Renal pelvis (tissue), 4 donors: Measurements from ENCODE around the gene GALNT11. TPM values are rescaled to one million over a fixed set of nuclear protein-coding genes. Genes with fewer than 3 reads are reported as not detected.
"Not testable (repeated sequence)": the region's sequence is repeated elsewhere in the genome, so short reads cannot be mapped to it uniquely, and the experiment has no call there.

ENCODE experiments used
- DNase-seq: peaks from one replicate; pipeline ENCODE4 v3.0.0-alpha.2; 2013
- polyA plus RNA-seq, 3 donors: library from polyadenylated mRNA; unstranded; fragments of 120-200 nt; gene quantifications; one replicate each; pipeline ENCODE4 v1.2.1, GENCODE V29; 2013; ENCODE audit not compliant: insufficient read length in 3 of 3

The GALNT11 gene
- polyA plus RNA-seq, 3 donors, result 109 to 126 (median 121) TPM

GRCh38 chr7:152065800-152066344, 40.4 kb downstream of the GALNT11 start:
- DNase-seq, result not testable (repeated sequence)

DNA sequence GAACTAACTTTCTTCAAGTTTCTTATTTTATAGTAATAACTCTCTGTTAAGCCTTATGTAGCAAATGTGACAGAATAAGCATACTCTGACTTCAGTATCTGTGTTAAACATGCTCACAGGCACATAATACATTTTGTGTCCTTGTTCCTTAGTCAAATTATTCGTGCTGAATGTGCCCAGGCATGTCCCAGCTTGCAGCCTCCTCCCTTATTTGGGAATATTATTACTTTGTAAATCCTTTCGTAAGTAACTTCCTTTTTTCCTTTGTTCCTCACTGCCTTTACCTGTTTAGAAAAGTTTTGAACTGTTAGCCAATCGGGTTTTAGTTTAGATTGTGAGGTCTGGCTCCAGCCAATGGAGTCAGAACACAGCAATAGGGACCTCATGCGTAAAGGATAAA, 46.9 kb downstream of the GALNT11 start:
- no peak for DNase-seq

DNA sequence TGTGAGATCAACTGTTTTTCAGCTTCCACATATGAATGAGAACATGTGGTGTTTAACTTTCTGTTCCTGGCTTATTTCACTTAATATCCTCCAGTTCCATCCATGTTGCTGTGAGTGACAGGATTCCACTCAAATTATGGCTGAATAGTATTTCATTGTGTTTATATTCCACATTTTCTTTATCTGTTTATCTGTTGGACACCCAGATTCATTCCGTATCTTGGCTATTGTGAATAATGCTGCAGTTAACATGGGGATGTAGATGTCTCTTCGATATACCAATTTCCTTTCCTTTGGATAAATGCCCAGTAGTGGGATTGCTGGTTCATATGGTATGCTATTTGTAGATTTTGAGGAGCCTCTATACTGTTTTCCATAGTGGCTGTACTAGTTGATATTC, 47.9 kb downstream of the GALNT11 start:
- no peak for DNase-seq

- DNase-seq, result no peak
Observed at GRCh38 chr7:152074673-152075072, 49.2 kb downstream of the GALNT11 start.

- not testable (repeated sequence) for DNase-seq
Observed at GRCh38 chr7:152075379-152075778, 49.9 kb downstream of the GALNT11 start.

DNA sequence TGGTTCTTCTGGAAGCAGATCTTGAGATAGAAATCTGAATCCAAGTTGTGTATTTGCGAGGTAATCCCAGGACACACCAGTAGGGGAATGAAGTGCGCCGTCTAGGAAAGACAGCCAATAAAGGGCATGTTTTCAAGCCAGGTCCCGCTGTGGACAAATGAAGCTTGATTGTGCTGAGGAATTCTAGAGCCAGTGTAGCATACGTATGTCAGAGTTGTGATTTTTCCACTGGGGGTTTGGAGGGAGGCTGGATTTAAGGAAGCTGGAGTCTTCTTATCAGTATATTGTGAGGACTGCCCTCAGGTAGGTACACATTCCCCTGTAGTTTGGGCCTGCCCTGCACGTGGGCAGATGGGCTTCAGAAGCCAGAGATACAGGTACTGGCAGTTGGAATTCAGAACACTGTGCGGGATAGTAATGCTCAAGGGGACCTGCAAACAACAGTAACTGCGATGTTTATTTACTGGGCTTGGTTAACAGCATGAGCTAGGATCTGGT, 50.9 kb downstream of the GALNT11 start:
- DNase-seq, result no peak

DNA sequence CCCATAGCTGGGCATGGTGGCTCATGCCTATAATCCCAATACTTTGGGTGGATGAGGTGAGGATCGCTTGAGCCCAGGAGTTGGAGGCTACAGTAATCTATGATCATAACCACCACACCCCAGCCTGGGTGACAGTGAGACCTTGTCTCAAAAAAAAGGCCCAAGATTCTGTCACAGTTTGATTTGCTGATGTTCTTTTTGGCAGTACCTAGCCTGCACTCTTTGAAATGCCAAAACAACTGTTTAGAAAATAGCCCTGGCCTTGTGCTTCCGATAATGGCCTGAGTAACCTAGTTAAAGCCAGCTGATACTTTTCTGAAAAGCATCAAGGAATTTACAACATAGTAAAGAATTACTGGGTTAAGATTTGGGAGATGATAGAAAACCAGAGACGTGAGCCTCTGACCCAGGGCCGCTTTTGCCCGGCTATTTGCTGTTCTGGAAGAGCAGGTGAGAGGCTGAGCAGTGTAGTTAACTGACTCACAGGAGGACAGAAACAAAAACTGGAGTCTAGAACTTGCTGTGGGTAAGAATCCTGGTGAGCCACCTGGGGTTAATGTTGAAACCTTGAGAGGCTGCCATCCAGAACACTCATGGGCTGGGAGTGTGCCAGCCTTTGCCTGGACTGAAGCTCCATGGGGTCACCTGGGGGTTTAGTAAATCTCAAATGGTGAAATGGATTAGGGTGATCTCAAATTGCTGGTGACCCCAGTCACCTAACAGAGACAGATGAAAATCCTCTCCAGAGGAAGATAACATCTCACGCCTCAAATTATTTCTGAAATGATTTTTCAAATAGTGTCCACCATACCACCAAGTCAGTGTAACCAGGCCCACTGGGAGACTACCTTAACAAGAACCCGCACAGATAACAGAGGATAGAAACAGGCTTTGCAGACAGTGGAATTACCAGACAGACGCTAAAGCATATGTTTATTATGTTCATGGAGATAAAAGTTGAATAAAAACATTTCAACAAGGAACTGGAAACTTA, 51.8 kb downstream of the GALNT11 start:
- DNase-seq, result no peak

DNA sequence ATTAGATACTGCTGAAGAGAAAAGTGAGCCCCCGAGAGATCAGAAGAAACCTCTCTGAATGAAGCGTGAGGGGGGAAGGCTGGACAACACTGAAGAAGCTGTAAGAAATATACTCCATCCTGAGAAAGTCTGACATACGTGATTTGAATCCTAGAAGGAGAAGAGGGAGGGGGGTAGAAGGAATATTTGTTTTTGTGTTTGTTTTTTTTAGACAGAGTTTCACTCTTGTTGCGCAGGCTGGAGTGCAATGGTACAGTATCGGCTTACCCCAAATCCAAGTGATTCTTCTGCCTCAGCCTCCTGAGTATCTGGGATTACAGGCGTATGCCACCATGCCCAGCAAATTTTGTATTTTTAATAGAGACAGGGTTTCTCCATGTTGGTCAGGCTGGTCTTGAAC, 52.6 kb downstream of the GALNT11 start:
- DNase-seq, result no peak

DNA sequence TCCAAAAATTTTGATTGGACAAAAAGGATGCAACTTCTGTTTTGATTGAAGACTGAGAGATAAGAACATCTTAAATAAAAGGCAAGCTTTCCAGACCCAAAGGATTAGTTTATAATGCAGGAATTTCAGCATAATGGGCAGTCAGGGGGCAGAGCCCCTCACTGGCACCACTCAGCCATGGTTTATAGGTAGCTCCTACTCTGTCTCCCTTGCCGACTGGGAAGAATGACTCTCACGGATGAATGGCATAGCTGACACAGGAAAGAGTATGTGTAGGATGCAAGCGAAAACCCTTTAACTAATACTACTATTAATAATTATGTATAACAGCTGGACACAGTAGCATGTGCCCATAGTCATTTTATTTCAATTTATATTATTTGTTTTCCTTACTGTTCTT, 53.3 kb downstream of the GALNT11 start:
- DNase-seq, result no peak

GRCh38 chr7:152081088-152081487, 55.6 kb downstream of the GALNT11 start:
- DNase-seq, result peak; percentile 48

DNA sequence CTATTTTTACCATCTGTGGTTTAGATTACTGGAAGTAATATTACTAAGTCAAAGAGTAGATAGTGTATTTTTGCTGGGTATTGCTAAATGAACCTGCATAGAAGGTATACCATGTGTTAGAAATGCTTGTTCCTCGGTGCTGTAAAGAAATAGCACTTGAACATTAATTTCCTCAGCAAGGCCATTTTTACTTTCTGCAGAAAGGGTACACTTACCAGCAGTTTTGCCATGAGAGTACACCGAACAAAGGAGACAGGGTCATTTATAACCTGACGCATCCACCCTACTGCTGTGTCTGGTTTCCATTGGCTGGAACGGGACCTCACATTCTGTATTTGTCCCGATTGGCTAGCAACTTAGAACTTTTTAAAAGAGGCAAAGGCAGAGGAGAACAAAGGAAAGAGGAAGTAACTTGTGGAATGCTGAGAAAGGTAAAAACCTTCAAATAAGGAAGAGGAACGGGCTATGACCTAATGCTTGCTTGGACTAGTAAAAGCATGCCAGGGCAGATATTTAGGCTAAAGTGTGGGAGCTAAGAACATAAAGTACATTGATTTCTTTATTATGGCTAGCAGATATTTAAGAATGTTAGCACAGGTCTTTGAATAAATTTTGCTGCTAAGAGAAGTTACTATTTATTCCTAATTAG, 56.7 kb downstream of the GALNT11 start:
- DNase-seq, result not testable (repeated sequence)

DNA sequence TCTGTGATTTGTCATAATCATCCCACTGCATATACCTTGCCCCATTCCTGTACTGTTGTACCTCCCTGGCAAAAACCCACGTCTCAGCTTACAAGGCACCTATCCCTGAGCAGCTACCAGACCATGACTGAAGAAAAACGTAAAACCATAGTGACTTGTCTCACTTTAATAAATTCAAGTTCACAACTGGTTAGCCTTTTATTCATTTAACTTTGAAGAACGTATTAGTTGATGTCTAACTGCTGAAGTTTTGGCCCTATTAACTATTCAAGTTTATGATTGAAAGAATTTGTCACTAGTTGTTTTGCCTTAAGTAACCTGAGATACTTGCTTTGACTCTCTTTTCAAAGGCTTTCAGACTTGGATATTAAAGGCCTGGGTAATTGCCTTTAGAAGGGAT, 59.7 kb downstream of the GALNT11 start:
- peak; percentile 54 for DNase-seq

DNA sequence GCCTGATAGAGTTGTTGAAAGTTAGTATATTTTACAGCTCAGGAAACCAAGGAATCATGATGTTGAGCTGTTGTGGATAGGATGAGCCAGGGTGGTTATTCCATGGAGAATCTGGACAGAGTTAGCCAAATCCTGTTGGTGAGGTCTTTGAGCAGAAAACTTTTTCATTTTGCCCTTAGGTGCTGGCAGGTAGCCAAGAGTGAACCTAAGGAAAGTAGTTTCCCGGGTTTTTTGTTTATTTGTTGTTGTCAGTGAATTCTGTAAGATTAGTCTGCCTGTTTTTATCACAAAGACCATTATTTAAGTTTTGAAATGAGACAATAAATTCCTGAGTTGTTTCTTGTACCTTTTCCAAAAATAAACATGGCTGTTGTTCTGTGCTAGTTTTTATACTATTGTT, 61.0 kb downstream of the GALNT11 start:
- no peak for DNase-seq

DNA sequence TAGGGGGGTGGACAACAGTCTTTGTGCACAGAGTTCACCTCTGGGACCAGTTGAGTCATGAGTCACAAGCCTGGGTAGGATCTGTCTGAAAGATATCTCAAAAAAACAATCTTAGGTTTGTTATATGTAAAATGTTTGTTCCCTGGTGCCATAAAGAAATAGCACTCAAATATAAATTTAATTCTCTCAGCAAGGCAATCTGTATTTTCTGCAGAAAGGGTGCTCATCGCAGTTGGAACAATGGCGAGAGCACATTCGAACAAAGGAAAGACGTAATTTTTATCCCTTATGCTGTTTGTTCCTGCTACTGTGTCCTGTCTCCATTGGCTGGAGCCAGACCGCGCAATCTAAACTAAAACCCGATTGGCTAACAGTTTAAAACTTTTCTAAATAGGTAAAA, 63.7 kb downstream of the GALNT11 start:
- DNase-seq, result no peak

DNA sequence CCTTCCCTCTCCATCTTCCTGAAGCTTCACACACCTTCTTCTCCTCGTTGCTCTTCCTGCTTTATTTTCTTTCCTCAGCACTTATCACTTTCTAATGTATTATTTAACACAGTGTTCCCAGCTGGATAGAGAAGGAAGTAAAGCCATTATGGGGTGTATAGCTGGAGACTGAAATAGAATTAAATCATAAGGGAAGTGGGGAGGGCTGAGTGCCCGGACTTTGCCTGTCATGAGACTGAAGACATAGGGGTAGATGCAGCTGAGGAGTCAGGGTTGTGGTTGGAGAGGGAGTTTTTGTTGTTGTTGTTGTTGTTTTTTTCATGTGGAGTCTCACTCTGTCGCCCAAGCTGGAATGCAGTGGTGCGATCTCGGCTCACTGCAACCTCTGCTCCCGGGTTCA, 65.3 kb downstream of the GALNT11 start:
- no peak for DNase-seq

- no peak for DNase-seq
Observed at GRCh38 chr7:152093717-152094116, 68.2 kb downstream of the GALNT11 start.

DNA sequence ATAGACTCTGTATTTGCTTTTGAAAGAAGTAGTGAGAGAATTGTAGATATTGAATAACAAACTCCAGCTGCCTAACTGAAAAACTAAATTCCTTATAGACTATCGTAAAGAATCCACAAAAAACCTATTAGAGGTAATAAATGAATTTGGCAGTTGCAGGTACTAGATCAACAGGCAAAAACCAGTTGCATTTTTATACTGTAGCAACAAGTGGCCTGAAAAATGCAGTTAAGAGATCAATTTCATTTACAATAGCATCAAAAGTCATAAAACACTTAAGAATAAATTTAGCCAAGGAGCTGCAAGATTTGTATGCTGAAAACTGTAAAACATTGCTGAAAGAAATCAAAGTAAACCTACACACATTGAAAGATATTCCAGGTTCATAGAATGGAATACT, 70.3 kb downstream of the GALNT11 start:
- DNase-seq, result no peak

- DNase-seq, result no peak
Observed at GRCh38 chr7:152097330-152097729, 71.9 kb downstream of the GALNT11 start.

DNA sequence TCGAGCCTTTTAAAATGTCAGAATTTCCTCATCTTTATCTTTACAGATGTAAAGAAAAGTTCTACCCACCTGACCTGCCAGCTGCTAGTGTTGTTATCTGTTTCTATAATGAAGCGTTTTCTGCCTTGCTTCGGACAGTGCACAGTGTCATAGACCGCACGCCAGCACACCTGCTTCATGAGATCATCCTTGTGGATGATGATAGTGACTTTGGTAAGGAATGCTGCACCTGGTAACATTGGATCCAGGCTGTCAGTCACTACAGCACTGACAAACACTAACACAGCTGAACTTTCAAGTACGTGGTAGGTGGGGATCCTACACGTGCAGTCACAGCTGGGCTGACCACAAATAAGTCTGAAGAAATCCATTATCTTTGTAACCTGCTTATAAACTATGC, 77.6 kb downstream of the GALNT11 start:
- no peak for DNase-seq

DNA sequence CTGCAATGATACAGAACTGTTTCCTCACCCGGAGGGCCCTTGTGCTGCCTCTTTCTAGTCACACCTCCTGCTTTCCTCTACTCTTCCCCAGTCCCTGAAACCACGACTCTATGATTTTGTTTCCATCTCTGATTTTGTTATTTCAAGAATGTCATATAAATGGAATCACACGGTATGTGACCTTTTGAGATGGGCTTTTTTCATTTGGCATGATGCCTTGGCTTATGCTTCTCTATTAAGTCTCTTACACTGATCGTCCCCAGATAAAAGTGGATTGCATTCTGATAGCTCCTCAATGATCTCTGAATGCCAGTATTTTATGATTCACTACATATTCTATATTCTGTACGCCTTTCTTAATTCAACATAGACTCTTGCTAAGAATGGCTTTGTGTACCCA, 78.2 kb downstream of the GALNT11 start:
- no peak for DNase-seq

GRCh38 chr7:152105205-152105604, 79.7 kb downstream of the GALNT11 start:
- no peak for DNase-seq

DNA sequence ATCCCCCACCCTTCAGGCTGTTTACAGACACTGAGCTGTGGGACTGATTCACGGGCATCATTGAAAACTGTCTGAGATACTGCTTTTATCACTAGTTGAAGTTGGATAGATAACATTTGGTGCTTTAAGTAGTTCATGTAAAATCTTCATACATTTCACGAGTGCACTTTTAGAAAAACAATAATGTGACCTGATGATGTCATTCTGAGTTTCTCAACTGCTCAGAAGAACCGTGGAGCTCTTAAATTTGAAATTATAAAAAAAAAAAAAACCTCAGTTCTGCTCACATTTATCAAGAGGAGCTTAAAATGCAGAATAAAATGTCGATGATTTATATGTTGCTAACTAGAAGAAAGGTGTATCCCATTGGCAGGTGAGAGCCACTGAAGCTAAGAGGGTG, 81.5 kb downstream of the GALNT11 start:
- DNase-seq, result no peak

DNA sequence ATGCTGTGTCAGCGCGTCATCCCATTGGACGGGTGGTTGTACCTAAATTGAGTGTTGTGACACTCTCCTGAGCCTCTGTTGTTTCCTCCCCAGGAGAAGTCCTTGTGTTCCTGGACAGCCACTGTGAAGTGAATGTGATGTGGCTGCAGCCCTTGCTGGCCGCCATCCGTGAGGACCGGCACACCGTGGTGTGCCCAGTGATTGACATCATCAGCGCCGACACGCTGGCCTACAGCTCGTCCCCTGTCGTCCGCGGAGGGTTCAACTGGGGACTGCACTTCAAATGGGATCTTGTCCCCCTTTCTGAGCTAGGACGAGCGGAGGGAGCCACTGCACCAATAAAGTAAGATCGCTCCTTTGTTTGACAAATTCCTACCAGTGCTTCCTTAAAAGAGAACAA, 82.5 kb downstream of the GALNT11 start:
- no peak for DNase-seq
